SU-DHL-6 (cell line): ENCODE measurements around the gene VEGFC.

Experiments
- H2AFZ ChIP-seq: fragments of 200-600 bp; sonication (generic); 2 replicates; pipeline ENCODE4 v1.6.1; 2014; ENCODE audit warnings: low read depth, mild to moderate bottlenecking, moderate library complexity, mixed read lengths, antibody characterized with exemption, low read length; ENCODE audit not compliant: severe bottlenecking
- H3F3A ChIP-seq: fragments of 200-600 bp; shearing (Covaris generic); 2 replicates; pipeline ENCODE4 v1.6.0; 2016; ENCODE audit warnings: antibody characterized with exemption, mild to moderate bottlenecking; ENCODE audit not compliant: insufficient read depth
- H3K27ac ChIP-seq: fragments of 200-600 bp; sonication (generic); 2 replicates; pipeline ENCODE4 v1.5.1; 2016; ENCODE audit warnings: low read depth, mild to moderate bottlenecking, low read length, moderate library complexity, mixed read lengths
- H3K27me3 ChIP-seq: fragments of 200-600 bp; sonication (generic), shearing (Covaris generic); 2 replicates; pipeline ENCODE4 v1.6.0; 2014; ENCODE audit warnings: mild to moderate bottlenecking, low read length
- H3K36me3 ChIP-seq: fragments of 200-600 bp; sonication (generic); 2 replicates; pipeline ENCODE4 v1.6.1; 2014; ENCODE audit warnings: mild to moderate bottlenecking, low read length, mixed read lengths
- H3K4me2 ChIP-seq: fragments of 300-600, 200-600 bp; shearing (Covaris generic), sonication (generic); 2 replicates; pipeline ENCODE4 v1.6.0; 2014; ENCODE audit warnings: low read length, low read depth, mild to moderate bottlenecking; ENCODE audit not compliant: poor library complexity, severe bottlenecking
- H3K4me3 ChIP-seq: fragments of 200-600 bp; sonication (generic); 2 replicates; pipeline ENCODE4 v1.5.1; 2014; ENCODE audit warnings: antibody characterized with exemption, low read length, mild to moderate bottlenecking, mixed read lengths; ENCODE audit not compliant: insufficient read depth, poor library complexity, severe bottlenecking
- H3K79me2 ChIP-seq: fragments of 200-600 bp; sonication (generic); 2 replicates; pipeline ENCODE4 v1.6.1; 2014; ENCODE audit warnings: mild to moderate bottlenecking, low read length, moderate library complexity; ENCODE audit not compliant: insufficient read depth
- H3K9ac ChIP-seq: fragments of 200-600 bp; sonication (generic); 2 replicates; pipeline ENCODE4 v1.7.0; 2014; ENCODE audit warnings: mild to moderate bottlenecking, low read length
- H3K9me2 ChIP-seq: fragments of 200-600 bp; sonication (generic); replicated peaks from 2 replicates; pipeline ENCODE4 v1.6.1; 2014; ENCODE audit warnings: low read length; ENCODE audit not compliant: insufficient read depth
- H3K9me3 ChIP-seq: fragments of 200-600 bp; sonication (generic); 2 replicates; pipeline ENCODE4 v1.6.1; 2014; ENCODE audit warnings: low read length, mixed read lengths; ENCODE audit not compliant: insufficient read depth
- H4K20me1 ChIP-seq: fragments of 200-600 bp; sonication (generic); 2 replicates; pipeline ENCODE4 v1.6.1; 2014; ENCODE audit warnings: low read depth, mild to moderate bottlenecking, antibody characterized with exemption, low read length, moderate library complexity, mixed read lengths
- EZH2phosphoT487 ChIP-seq: fragments of 200-600 bp; sonication (generic), shearing (Covaris generic); conservative IDR thresholded peaks from 2 replicates; pipeline ENCODE4 v1.6.1; 2018; ENCODE audit warnings: mild to moderate bottlenecking, antibody characterized with exemption, low read length, moderate library complexity, mixed read lengths
- TF ChIP-seq, protein P1 (sequence below): fragments of 200-600 bp; sonication (generic); IDR thresholded peaks from one replicate; pipeline ENCODE4 v1.5.1; 2017; ENCODE audit warnings: antibody characterized with exemption, mild to moderate bottlenecking, low read length, moderate library complexity; ENCODE audit not compliant: insufficient read depth, poor library complexity, severe bottlenecking

VEGFC gene

DNA sequence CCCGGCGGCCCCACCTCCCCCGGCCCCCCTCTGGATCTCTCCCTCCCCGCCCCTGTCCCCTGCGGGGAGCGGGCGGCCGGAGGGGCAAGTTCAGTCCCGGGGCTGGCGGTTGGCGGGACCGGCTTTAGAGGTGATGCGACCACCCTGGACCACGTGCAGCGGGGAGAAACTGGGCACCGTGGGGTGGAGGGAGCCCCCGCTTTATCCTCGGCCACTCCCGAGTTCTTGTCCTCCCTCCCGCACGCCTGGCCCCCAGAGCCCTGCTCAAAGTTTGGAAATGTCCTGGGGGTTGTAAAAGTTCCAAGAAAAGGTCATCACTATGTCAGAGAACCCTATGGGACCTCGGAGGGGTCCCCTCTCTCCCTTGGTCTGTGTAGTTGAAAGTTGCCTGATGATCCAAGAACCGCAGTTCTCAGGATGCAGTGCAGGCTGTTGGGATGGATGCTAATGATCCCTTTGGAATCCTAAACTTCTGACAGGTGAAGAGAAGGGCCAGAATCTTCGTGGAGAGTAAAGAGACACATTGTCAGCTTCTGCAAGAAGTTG lies 411 bp upstream of the VEGFC start:
- Histone ChIP-seq H3K27ac (no peak overlapping the region), H3K4me3 (no peak overlapping the region), H3F3A (no peaks in the 10 kb centered on the region), H3K27me3 (no peaks in the 10 kb centered on the region), H4K20me1 (no peaks in the 10 kb centered on the region), H3K36me3 (no peaks in the 10 kb centered on the region), H3K9me3 (no peaks in the 10 kb centered on the region), H3K4me2 (no peak overlapping the region), H3K9me2 (no peaks in the 10 kb centered on the region), H2AFZ (no peak overlapping the region), H3K79me2 (no peaks in the 10 kb centered on the region), H3K9ac (no peak overlapping the region)
- TF ChIP-seq EZH2phosphoT487: no peak
- TF ChIP-seq, protein P1, sequence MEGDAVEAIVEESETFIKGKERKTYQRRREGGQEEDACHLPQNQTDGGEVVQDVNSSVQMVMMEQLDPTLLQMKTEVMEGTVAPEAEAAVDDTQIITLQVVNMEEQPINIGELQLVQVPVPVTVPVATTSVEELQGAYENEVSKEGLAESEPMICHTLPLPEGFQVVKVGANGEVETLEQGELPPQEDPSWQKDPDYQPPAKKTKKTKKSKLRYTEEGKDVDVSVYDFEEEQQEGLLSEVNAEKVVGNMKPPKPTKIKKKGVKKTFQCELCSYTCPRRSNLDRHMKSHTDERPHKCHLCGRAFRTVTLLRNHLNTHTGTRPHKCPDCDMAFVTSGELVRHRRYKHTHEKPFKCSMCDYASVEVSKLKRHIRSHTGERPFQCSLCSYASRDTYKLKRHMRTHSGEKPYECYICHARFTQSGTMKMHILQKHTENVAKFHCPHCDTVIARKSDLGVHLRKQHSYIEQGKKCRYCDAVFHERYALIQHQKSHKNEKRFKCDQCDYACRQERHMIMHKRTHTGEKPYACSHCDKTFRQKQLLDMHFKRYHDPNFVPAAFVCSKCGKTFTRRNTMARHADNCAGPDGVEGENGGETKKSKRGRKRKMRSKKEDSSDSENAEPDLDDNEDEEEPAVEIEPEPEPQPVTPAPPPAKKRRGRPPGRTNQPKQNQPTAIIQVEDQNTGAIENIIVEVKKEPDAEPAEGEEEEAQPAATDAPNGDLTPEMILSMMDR: no peak

DNA sequence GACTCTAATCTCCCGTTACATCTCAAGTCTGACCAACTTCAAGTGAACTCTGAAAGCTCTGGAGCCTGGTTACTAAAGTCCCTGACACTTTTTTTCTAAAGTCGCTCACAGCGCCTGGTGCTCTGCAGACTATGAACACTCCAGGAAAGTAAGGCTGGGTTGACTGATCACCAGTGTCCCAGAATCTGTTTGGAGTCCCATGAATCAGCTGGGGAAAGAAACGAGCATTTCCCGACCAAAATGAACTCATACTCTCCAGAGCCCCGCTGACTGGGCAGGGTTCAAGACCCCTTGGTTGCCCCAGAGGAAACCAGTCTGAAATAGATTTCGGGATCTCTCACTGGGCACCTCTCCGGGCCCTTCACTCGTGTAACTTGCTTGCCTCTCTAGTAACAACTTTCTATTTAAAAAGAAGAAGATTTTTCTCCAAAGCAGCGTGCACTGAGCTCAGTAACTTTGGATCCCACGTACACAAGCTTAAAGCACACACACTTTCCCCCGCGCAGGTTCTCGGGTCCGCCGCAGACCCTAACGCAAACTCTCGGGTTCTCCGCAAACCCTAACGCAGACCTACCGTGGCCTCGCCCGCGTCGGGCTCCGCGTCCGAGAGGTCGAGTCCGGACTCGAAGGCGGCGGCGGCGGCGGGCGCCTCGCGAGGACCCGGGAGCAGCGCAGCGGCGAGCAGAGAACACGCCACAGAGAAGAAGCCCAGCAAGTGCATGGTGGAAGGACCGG lies 964 bp downstream of the VEGFC start:
- H3K36me3 ChIP-seq: no peaks in the 10 kb centered on the region
- H3K9ac ChIP-seq: no peak overlapping the region
- H3K27ac ChIP-seq: no peak overlapping the region
- TF ChIP-seq, protein P1: no peak
- no peak for TF ChIP-seq EZH2phosphoT487
- no peak overlapping the region for H3K4me3 ChIP-seq
- H2AFZ ChIP-seq: no peak overlapping the region
- no peaks in the 10 kb centered on the region for H4K20me1 ChIP-seq
- no peaks in the 10 kb centered on the region for H3K9me2 ChIP-seq
- H3K9me3 ChIP-seq: no peaks in the 10 kb centered on the region
- no peaks in the 10 kb centered on the region for H3K79me2 ChIP-seq
- no peaks in the 10 kb centered on the region for H3F3A ChIP-seq
- H3K4me2 ChIP-seq: no peak overlapping the region
- no peaks in the 10 kb centered on the region for H3K27me3 ChIP-seq

DNA sequence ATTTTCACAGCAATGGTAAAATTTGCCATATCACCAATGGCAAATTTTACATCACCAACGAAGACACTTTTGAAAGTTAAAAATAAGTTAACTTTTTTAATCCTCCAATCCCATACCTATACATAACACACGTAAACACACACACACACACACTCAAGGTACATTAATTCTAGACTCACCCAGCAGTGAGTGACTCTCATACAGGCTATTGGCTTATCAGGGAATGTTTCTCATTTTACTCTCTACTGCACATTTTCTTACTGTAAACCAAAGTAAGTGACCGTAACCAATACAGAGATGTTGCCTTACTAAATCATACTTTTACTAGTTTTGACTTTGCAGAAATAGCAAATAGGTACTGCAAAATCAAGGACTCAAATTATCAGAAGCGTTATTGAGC lies 2.3 kb downstream of the VEGFC start:
- H2AFZ ChIP-seq: no peak overlapping the region
- H3K79me2 ChIP-seq: no peaks in the 10 kb centered on the region
- no peak overlapping the region for H3K27ac ChIP-seq
- H4K20me1 ChIP-seq: no peaks in the 10 kb centered on the region
- no peaks in the 10 kb centered on the region for H3F3A ChIP-seq
- no peak for TF ChIP-seq EZH2phosphoT487
- TF ChIP-seq, protein P1: no peak
- H3K27me3 ChIP-seq: no peaks in the 10 kb centered on the region
- no peak overlapping the region for H3K9ac ChIP-seq
- no peaks in the 10 kb centered on the region for H3K9me2 ChIP-seq
- no peak overlapping the region for H3K4me2 ChIP-seq
- no peaks in the 10 kb centered on the region for H3K9me3 ChIP-seq
- H3K36me3 ChIP-seq: no peaks in the 10 kb centered on the region
- H3K4me3 ChIP-seq: no peak overlapping the region
